Myocyte (in vitro differentiated cells): Measurements from ENCODE around the gene TAF4B. TPM values are rescaled to one million over a fixed set of nuclear protein-coding genes. Genes with fewer than 3 reads are reported as not detected.
A peak's percentile ranks its signal among the peaks of the same experiment; 100 is the strongest.
"Not testable (repeated sequence)": the region's sequence is repeated elsewhere in the genome, so short reads cannot be mapped to it uniquely, and the experiment has no call there.

Experiments
- DNase-seq: peaks from one replicate; pipeline ENCODE4 v3.0.0-alpha.2; 2012; ENCODE audit warnings: low read depth
- total RNA-seq: library from RNA; depleted of rRNA; stranded (reverse); fragments of >200 nt; gene quantifications from 2 replicates; pipeline ENCODE4 v1.2.3, GENCODE V29; 2014

TAF4B gene
- total RNA-seq, 1 donor from 2014 or later: 1.8 TPM

- DNase-seq: no peak
Measured at GRCh38 chr18:26376105-26376504, 149.9 kb downstream of the TAF4B start.

- no peak for DNase-seq
Measured at GRCh38 chr18:26378701-26379100, 152.5 kb downstream of the TAF4B start.

GRCh38 chr18:26381555-26381954 is 155.3 kb downstream of the TAF4B start:
- DNase-seq: not testable (repeated sequence)

- peak; percentile 56 for DNase-seq
Measured at GRCh38 chr18:26383454-26384270, 157.4 kb downstream of the TAF4B start.

- DNase-seq: peak; percentile 31
Measured at GRCh38 chr18:26386002-26386401, 159.8 kb downstream of the TAF4B start.

GRCh38 chr18:26386441-26386840 is 160.2 kb downstream of the TAF4B start:
- peak; percentile 12 for DNase-seq

GRCh38 chr18:26394047-26394654 is 167.9 kb downstream of the TAF4B start:
- DNase-seq: no peak

- no peak for DNase-seq
Measured at GRCh38 chr18:26397019-26397418, 170.8 kb downstream of the TAF4B start.

- no peak for DNase-seq
Measured at GRCh38 chr18:26403491-26403890, 177.2 kb downstream of the TAF4B start.

GRCh38 chr18:26405190-26405801 is 179.1 kb downstream of the TAF4B start:
- peak; percentile 47 for DNase-seq

GRCh38 chr18:26406324-26406723 is 180.1 kb downstream of the TAF4B start:
- no peak for DNase-seq

- no peak for DNase-seq
Measured at GRCh38 chr18:26406854-26407517, 180.7 kb downstream of the TAF4B start.

- no peak for DNase-seq
Measured at GRCh38 chr18:26407736-26408601, 181.7 kb downstream of the TAF4B start.

GRCh38 chr18:26409091-26409490 is 182.8 kb downstream of the TAF4B start:
- DNase-seq: no peak

GRCh38 chr18:26414901-26415440 is 188.7 kb downstream of the TAF4B start:
- DNase-seq: no peak

GRCh38 chr18:26415631-26416030 is 189.4 kb downstream of the TAF4B start:
- DNase-seq: no peak

GRCh38 chr18:26416652-26417150 is 190.5 kb downstream of the TAF4B start:
- no peak for DNase-seq

- DNase-seq: no peak
Measured at GRCh38 chr18:26417190-26417589, 190.9 kb downstream of the TAF4B start.

GRCh38 chr18:26418225-26418624 is 192.0 kb downstream of the TAF4B start:
- no peak for DNase-seq

- no peak for DNase-seq
Measured at GRCh38 chr18:26419746-26420145, 193.5 kb downstream of the TAF4B start.
